Frontal cortex (tissue), 4 donors: ENCODE data around the gene ORM1. TPM values are rescaled to one million over a fixed set of nuclear protein-coding genes. Genes with fewer than 3 reads are reported as not detected.
"Not testable (repeated sequence)": the region's sequence is repeated elsewhere in the genome, so short reads cannot be mapped to it uniquely, and the experiment has no call there.

ENCODE experiments used
- DNase-seq, 2 donors: peaks; one replicate each; pipeline ENCODE4 v3.0.0; 2012; ENCODE audit warnings: low spot score in 2 of 2
- FAIRE-seq: peaks from 2 replicates; lab custom pipeline; 2012; peaks lifted over from hg19 to GRCh38; lab: Jason Lieb, UNC
- total RNA-seq: library from RNA; depleted of rRNA; stranded (reverse); fragments of >200 nt; gene quantifications from one replicate; pipeline ENCODE4 v1.2.3, GENCODE V29; 2014
- donor health status: control.
- donor health status: control.
- donor health status: control.

ORM1 gene
- 0.82 TPM for total RNA-seq

DNA sequence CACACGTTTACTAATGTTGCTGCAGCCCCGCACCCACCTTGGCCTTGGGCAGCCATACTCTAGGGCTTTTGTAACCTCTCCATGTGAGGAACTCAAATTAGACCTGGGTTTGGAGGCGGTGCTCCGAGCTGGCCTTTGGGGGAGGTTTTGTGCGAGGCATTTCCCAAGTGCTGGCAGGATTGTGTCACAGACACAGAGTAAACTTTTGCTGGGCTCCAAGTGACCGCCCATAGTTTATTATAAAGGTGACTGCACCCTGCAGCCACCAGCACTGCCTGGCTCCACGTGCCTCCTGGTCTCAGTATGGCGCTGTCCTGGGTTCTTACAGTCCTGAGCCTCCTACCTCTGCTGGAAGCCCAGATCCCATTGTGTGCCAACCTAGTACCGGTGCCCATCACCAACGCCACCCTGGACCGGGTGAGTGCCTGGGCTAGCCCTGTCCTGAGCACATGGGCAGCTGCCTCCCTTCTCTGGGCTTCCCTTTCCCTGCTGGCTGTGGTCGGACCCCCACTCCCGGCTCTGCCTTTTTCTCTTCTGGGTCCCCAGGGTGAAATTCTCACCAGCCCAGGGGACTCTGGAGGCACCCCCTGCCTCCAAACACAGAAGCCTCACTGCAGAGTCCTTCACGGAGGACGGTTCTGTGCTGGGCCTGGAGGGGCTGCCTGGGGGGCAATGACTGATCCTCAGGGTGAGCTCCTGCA, at the start of gene ORM1:
ORM1 (plus strand) TSS at position 268 of the 701 bp plus-strand sequence; CDS start at position 304, 36 bp downstream.
- not testable (repeated sequence) for DNase-seq, FAIRE-seq

DNA sequence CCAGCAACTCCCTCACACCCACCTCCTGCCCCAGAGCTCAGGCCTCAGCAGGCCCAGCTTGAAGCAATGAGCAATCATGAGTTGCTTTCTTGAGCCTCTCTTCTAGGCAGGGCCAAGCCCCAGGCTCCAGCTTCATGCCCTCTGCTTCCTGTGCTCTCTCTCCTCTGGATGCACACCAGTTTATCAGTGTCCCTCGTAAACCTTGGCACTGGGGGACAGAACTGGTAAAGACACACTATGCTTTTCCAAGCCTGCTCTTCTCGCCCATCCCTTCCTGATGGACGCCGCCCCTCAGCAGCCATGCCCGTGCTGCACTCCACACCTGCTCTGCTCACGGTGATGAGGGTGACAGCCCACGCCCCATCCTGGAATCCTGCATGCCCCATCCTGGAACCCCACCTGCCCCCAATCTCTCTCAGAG, 49.4 kb upstream of the ORM1 start:
- no peak for FAIRE-seq
- DNase-seq, result no peak

DNA sequence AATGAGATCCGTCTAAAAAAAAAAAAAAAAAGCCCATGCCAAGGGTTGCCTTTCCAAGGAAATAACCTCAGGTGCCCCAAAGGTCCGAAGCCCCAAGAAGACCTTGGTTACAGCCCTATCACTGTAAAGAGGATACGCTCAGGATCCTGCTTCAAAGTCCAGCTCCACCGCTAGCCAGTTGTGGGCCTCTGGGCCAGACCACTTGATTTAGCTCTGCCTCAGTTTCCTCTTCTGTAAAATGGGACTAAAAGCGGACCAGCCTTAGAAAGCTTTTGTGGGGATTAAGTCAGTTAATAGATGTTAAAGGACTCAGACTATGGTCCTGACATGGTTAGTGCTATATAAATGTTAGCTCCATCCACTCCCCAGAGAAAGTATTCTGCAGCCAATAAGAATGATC, 48.7 kb upstream of the ORM1 start:
- no peak for FAIRE-seq
- no peak for DNase-seq

DNA sequence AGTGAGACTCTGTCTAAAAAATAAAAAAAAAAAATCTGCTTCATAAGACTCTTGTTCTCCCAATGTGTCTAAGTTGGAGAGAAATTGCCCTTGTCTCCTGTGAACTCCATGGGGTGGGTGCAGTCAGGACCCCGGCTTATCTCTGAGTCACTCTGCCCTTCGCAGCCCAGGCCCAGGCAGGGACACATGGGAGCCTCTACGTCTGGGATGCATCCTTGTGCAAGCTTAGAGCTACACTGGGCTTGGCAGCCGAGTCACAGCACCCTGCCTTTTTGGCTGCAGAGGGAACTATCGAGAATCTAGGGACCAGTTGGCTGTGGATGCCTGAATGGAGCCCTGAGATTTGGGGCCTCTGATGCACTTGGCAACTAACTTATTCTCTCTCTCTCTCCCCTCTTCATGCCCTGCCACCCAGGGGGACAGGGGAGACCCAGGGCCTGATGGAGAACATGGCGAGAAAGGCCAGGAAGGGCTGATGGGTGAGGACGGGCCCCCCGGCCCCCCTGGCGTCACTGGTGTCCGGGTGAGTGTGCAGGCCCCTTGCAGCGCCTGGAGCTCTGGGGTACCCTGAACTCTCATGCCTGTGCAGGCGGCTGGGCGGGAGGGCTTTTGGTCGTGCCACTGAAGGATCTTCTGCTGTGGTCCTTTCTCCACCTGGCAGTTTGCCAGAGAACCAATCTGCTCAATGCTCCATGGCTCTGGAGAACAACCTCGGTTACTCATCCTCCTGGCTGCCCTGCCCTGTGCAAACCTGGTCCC, 47.5 kb upstream of the ORM1 start:
- FAIRE-seq, result no peak
- no peak for DNase-seq

DNA sequence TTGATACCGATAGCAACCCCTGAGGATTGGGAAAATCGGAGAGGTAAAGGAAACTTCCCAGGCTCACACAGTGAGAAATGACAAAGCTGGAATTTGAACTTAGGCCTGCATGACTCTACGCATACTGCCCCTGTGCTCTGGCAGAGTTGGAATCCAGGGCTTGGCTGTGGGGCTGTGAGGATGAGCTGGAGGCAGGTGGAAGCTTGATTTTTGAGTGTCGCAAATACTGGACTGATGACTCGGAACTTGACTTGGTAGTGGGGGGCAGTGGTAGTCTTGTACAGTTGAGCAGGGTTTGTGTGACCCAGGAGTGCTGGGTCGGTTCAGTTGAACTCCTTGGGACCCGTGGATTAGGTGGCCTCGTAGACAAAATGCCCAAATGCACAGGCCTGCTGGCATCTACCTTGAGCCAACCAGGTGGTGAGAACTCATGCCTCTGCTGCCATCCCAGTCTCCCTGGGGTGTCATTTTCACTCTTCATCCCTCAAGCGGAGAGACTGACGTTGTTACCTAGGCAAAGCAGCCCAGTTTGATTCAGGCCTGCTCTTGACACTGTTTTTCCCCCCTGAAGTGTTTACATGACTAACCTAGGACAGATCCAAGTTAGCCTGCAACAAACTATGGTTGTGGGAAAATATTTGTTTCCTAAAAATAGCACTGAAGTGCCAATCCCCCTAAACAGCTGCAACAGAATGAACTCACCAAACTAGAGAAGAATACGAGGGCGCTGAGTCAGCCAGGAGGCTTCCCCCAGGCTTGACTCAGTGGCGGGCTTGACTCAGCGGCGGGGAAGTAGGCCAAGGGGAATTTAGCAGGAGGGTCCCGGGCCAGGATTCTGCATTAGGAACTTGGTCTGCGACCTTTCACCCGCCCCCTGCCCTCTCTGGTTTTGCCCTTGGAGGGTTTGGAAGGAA, 45.7 kb upstream of the ORM1 start:
- DNase-seq, result no peak
- FAIRE-seq, result no peak

DNA sequence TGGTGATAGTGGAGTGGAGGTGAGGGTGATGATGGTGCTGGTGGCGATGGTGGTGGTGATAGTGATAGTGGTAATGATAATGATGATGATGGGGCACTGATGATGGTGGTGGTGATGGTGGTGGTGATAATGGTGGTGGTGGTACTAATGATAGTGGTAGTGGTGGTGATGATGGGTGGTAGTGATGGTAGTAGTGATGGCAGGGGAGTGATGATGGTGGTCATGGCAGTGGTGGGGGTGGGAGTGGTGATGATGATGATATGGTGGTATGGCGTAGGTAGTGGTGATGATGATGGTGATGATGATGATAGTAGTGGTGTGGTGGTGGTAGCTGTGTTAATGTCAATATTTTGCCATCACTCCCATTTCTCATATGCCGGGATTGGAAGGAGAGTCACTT, 44.5 kb upstream of the ORM1 start:
- DNase-seq (no peak), FAIRE-seq (no peak)

DNA sequence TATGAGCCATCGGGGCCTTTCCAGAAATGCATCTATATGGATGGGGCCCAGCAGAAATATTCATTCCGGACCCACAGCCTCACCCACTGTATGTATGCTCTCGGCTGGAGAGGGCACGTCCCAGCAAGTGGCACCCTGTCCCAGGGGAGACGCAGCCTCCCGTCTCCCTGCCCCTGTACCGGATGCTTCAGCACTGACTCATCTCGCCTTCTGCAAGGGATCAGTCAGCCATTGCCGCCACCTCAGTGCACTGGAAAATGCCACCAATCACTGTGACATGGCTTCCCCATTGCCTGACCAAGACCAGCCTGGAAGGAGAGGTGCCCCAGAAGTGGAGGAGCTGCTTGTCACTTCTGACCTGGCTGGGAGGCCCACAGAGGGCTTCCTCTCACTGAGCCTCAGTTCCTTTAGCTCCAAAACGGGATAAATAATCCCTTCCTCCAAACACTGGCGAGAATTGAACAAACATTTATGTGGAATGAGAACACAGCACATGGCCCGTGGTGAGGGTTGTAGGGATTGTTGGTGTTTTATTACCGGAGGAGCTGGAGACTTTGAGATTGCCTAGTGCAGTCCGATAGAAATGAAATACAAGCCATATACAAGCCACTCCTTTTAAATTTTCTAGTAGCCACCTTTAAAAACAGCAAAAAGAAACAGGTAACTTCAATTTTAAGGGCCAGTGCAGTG, 43.9 kb upstream of the ORM1 start:
- no peak for FAIRE-seq
- DNase-seq, result no peak

DNA sequence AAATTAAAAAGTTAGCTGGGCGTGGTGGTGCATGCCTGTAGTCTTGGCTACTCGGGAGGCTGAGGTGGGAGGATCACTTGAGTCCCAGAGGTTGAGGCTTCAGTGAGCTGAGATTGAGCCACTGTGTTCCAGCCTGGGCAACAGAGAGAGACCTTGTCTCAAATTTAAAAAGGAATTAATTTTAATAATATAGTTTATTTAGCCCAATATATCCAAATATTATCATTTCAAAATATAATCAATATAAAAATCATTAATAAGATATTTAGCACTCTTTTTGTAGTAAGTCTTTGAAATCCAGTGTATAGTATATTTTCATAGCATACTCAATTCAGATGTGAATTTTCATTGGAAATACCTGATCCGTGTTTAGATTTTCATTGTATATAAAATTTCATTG, 43.2 kb upstream of the ORM1 start:
- FAIRE-seq (no peak), DNase-seq (no peak)

DNA sequence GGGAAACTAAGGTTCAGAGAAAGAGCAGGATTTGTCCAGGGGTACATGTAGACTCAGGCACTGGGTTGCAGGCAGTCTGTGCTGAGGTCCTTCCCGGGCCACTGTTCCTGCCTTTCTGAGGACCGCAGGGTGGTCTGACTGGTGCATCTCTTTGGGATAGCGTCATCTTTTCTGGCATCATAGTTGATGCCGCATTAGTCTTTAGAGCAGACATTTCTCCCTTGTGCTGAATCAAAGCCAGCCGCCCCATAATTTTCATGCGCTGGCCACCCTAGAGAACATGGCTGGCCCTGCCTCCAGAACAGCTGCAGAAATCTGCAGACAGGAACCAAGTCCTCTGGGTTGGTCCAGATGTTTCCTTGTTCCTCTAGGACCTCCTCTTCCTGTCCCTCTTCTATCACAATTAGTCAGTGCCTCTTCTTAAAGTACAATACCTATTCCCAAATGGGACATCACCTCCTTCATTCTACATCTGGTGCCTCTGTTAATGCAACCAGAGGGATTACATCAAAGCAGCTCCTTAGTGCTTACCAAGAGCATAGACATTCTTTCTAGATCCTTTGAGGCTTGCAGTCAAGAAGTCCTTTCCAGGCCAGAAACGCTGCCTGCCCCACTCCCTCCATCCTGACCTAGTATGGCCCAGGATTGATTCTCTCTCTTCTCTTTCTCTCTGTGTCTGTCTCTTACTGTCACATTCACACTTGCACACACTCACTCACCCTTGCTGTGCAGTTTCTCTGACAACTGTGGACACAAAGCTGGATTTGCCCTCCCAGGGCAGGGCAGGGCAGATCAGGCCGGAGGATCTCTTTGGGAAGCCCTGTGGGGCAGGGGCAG, 42.0 kb upstream of the ORM1 start:
- FAIRE-seq, result no peak
- no peak for DNase-seq

DNA sequence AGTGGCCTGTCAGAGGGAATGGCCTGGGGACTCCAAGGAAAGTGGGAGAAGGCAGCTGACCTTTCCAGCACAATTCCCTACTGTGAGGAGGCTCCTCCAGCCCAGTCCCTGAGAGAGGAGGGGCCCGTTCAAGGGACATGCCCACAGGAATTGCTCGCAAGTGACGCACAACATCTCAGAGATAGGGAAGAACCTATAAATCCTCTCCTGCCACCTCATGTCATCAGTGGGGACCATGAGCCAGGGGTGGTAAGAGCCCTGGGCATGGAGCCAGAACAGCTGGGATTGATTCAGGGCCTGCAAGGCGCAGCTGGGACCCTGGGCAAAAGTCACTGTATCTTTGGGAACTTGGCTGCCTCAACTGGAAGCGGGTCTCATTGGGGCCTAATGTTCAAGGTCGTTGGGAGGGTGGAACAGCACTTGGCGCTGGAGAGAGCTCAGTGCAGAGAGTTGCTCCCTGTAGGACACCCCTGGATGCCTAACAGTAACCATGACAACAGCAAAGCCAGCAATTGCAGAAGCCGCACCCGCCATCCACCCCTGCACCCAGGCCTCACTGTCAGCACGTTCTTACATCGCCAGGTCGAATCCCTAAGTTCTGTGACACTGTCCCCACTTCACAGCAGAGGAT, 41.3 kb upstream of the ORM1 start:
- FAIRE-seq (no peak), DNase-seq (no peak)

DNA sequence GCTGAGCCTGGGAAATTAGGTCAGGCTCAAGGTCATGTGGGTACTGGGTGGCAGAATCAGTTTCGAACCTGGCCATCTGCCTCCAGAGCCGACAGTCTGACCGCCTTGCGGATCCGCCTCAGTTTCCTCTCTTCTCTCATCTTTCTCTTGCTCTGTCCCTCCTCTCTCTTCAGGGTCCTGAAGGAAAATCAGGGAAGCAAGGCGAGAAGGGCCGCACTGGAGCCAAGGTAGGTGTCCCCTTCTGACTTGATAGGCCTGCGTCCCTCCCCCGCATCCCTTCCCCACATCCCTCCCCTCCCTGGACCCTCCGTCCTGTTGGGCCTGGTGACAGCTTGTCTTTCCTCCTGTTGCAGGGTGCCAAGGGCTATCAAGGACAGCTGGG, 40.8 kb upstream of the ORM1 start:
- DNase-seq, result no peak
- no peak for FAIRE-seq

DNA sequence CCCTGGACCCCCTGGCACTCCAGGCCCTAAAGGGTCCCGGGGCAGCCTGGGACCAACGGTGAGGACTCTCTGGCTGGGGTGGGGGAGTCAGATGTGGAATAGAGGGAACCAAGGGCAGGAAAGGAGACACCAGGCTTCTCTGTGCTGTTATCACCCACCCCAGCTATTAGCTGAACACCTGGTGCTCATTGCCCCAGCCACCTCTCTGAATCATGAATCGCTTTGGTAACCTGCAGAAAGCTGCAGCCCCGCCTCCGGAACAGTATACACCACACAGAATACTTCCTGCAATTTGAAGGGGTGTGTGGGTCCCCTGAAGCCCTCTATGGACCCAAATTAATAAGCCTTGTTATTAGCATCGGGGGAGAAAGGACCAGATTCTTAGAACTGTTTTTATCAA, 40.4 kb upstream of the ORM1 start:
- FAIRE-seq (no peak), DNase-seq (no peak)

DNA sequence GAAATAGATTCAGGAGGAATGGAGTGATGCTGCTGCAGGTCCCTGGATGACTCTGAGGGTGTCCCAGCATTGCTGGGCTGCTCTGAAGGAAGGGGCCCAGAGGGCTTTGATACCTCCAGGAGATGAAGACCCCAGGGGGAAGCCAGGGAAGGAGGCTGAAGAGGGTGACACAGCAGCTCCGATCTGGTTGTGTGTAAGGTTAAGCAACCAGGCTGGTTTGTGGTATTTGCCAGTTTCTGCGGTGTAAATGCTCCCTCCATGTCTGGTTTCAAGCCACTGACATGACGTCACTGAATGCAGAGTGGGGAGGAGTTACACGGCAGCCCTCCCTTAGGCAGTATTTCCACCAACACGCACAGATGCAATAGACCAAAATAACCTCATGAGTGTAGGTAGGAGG, 40.0 kb upstream of the ORM1 start:
- FAIRE-seq (no peak), DNase-seq (no peak)

DNA sequence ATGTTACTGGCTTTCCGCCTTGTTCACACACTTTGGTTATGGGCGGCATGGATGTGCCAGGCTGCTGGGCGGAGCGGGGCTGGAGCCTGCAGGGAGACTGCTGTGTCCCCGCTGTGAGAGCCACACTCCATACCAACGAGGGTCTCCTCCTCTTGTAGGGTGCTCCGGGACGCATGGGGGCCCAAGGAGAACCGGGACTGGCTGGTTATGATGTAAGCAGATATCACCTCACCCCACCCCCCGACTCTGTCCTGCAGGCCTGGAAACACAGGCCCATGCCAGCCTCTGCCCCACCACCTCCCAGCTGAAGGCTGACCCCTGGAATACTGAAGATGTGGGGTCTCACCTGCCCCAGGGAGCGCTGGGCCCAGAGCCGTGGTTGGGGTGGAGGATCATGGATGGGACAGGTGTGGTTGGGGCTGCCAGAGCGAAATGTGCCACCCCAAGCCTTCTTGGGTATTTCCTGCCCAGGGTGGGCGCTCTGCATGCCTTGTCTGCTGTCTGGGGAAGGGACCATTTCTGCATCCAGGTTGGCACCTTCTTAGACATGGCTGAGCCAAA, 39.3 kb upstream of the ORM1 start:
- no peak for FAIRE-seq
- DNase-seq, result no peak

DNA sequence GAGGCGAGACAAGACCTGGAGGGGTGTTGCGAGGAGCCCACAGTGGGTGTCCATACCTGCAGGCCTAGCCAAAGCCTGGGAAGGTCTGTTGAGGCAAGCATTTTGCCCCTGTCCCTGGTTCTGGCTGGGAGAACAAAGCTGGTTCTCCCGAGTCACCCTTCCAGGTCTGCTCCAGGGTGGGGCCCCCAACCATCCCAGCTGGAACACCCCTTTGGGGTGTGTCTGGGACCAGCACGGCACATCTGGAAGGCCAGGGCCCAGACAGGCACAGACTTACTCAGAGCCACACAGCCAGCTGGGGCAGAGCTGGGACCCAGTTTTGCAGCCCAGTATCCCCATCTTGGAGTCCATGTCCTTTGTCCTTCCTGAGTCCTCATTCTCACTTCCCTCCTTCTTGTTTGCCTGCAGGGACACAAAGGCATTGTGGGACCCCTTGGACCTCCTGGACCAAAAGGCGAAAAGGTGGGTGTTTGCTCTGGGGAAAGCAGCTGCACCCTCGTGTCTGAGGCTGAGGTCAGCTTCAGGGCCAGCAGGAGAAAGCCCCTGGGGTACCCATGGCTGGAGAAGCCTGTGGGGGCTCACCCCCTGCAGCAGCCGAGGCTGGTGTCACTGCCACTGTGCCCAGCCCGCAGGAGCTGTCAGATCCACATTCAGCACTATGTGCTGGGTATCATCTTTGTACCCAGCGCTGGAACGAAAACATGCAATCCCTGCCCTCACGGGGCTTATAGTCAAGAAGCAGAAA, 38.4 kb upstream of the ORM1 start:
- no peak for FAIRE-seq

DNA sequence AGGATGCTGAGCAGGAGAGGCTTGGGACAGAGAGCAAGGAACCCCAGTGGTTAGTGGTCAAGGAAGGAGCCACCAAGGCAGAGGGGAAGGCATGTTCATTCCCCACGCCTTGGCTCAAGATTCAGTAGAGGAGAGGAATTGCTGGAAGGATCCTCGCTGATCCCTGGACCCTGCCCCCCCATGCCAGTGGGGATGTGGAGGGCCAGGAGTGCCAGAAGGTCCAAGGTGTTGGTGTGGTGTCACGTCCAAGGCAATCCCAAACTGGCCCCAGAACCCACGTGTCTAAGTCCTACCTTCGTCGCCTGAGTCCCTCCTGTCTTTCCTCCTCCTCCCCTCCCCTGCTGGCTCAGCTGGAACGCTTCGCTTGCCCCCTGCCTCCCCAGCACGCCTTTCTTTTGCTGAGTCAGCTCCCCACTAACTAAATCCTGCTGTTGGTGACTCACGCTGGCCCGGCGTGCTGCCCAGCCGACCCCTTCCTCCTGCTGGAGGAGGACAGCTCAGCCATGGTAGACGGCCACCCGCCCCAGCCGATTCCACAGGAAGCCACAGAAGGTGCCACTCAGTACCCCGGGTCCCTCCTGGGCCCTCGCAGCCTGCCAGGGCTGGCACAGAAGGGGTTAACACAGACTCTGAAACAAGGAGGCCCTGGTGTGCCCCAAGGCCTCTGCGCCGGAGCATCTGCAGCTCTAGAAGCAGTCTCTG, 37.6 kb upstream of the ORM1 start:
- no peak for FAIRE-seq
- no peak for DNase-seq

More for the DNA sequence above, 38.4 kb upstream of the ORM1 start:
- no peak for DNase-seq

DNA sequence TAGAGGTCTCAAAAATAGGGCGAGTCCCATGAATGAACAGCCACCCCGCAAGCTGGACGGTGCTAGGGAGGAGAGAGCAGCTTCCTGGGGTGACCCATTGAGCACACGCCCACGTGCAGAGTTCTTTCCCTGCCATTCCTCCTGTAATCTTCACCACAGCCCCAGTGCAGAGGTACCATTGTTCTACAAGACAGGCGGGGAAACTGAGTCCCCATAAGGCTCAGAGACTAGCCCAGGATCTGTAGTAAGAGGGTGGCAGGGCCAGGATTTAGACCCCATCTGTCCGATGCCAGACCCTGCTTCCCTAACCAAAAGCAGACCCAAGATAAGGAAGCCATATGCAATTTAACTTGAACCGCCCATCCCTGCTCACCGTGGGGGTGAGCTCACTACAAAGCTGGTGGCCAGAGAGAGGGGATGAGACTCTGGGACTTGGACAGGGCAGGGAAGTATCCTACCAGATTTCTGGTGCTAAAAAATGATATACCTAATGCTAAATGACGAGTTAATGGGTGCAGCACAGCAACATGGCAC, 36.7 kb upstream of the ORM1 start:
- DNase-seq (no peak), FAIRE-seq (no peak)
